Erythroblast (primary cell): ENCODE measurements around the gene RASA2.

Experiments used
- GATA1 ChIP-seq: IDR thresholded peaks from 2 replicates; pipeline ENCODE4 v1.6.1; 2011; ENCODE audit warnings: low read depth, mild to moderate bottlenecking, control low read depth, low read length, moderate library complexity
- POLR2A ChIP-seq: IDR thresholded peaks from 2 replicates; pipeline ENCODE4 v1.6.1; 2011; ENCODE audit warnings: mild to moderate bottlenecking, low read length

GRCh38 chr3:141529717-141530414 lies 43.0 kb downstream of the RASA2 start:
- no peak for TF ChIP-seq POLR2A
- TF ChIP-seq GATA1, result no peak
